Measurements from ENCODE around the gene CAMSAP1.

GRCh38 chr9:135769489-135770202, 137.7 kb downstream of the CAMSAP1 start:
- TF ChIP-seq EZH2 (IDR thresholded peaks at IDR 0.05; ENCODE audit: low read length, missing control alignments): no peak
- no peak for TF ChIP-seq CTCF (conservative IDR thresholded peaks at IDR 0.05 in 1 of 2, IDR thresholded peaks at IDR 0.05 in 1 of 2; ENCODE audit: low read depth in 1 of 2, low read length in 2 of 2)
